ENCODE measurements around the gene CDH8. TPM values are rescaled to one million over a fixed set of nuclear protein-coding genes. Genes with fewer than 3 reads are reported as not detected.
A peak's percentile ranks its signal among the peaks of the same experiment; 100 is the strongest.

CDH8 gene
- total and polyA plus RNA-seq, 8 donors: 0.05 to 0.20 (median 0.15) TPM; not detected in 4

- no peak for TF ChIP-seq CTCF (IDR thresholded peaks at IDR 0.05)
- Histone ChIP-seq H3K27ac (no peak overlapping the region), H3K36me3 (no peaks in the 10 kb centered on the region), H3K9me3 (no peaks in the 10 kb centered on the region), H3K4me3 (no peak overlapping the region), H3K27me3 (peaks cover 0 to 21% (median 0%) of the 10 kb centered on the region in 4 donors), H3K4me1 (no peaks in the 10 kb centered on the region)
- no peak for ATAC-seq
- FAIRE-seq: no peak
- intact Hi-C loops (cut with DNase I): no loop called here
- WGBS, 2 donors: 0 to 1% methylated on average over 60 to 65 of the region's 65 CpGs
- peak in 1 of 6 donors; percentile 60 for DNase-seq
Observed at GRCh38 chr16:62035115-62036092, 834 bp downstream of the CDH8 start.

GRCh38 chr16:62034231-62035114 lies 1.8 kb downstream of the CDH8 start:
- intact Hi-C loops (cut with DNase I): no loop called here
- Histone ChIP-seq H3K36me3 (no peaks in the 10 kb centered on the region), H3K4me1 (no peaks in the 10 kb centered on the region), H3K9me3 (no peaks in the 10 kb centered on the region), H3K27ac (no peak overlapping the region), H3K4me3 (no peak overlapping the region), H3K27me3 (peaks cover 0 to 21% (median 0%) of the 10 kb centered on the region in 4 donors)
- FAIRE-seq (no peak), DNase-seq (no peak), ATAC-seq (no peak)
- TF ChIP-seq CTCF (IDR thresholded peaks at IDR 0.05): no peak
- 2% methylated on average over 32 of the region's 32 CpGs for WGBS, 2 donors

- Histone ChIP-seq H3K4me3 (no peak overlapping the region), H3K36me3 (no peaks in the 10 kb centered on the region), H3K27ac (no peak overlapping the region), H3K27me3 (peaks cover 0 to 17% (median 0%) of the 10 kb centered on the region in 4 donors), H3K9me3 (no peaks in the 10 kb centered on the region), H3K4me1 (no peaks in the 10 kb centered on the region)
- DNase-seq (no peak), FAIRE-seq (no peak), ATAC-seq (no peak)
- WGBS, 2 donors: 9 to 13% methylated on average over 1 of the region's 1 CpG
- TF ChIP-seq CTCF (IDR thresholded peaks at IDR 0.05): no peak
- intact Hi-C loops (cut with DNase I): no loop called here
Observed at GRCh38 chr16:62033065-62033464, 3.2 kb downstream of the CDH8 start.

GRCh38 chr16:62029947-62030346 lies 6.3 kb downstream of the CDH8 start:
- H3K36me3 ChIP-seq: no peaks in the 10 kb centered on the region
- H3K4me1 ChIP-seq: no peaks in the 10 kb centered on the region
- FAIRE-seq (no peak), DNase-seq (no peak), ATAC-seq (no peak)
- no peak overlapping the region for H3K27ac ChIP-seq
- H3K27me3 ChIP-seq: peaks cover 0 to 12% (median 0%) of the 10 kb centered on the region in 4 donors
- no peak overlapping the region for H3K4me3 ChIP-seq
- no peak for TF ChIP-seq CTCF (IDR thresholded peaks at IDR 0.05)
- intact Hi-C loops (cut with DNase I): no loop called here
- no peaks in the 10 kb centered on the region for H3K9me3 ChIP-seq
- WGBS, 2 donors: 41 to 63% methylated on average over 3 of the region's 3 CpGs

All from pancreas (tissue), 10 donors.